ENCODE results near the gene TPRKB.

DNA sequence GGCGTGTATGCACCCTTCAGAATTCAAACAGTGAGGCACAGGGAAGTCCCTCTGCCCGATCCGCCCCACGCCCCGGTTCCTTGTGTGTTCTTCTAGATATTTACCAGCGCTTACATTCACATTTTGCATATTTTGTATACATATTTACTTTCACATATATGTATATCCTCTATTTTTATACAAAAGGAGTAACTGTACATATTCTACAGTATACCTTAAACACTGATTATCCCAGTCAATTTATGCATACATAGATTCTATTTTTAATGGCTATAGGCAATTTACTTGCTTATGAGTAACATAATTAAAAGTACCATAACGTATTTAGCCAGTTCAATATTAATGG lies 43.1 kb upstream of the TPRKB start:
- TF ChIP-seq, protein P1, sequence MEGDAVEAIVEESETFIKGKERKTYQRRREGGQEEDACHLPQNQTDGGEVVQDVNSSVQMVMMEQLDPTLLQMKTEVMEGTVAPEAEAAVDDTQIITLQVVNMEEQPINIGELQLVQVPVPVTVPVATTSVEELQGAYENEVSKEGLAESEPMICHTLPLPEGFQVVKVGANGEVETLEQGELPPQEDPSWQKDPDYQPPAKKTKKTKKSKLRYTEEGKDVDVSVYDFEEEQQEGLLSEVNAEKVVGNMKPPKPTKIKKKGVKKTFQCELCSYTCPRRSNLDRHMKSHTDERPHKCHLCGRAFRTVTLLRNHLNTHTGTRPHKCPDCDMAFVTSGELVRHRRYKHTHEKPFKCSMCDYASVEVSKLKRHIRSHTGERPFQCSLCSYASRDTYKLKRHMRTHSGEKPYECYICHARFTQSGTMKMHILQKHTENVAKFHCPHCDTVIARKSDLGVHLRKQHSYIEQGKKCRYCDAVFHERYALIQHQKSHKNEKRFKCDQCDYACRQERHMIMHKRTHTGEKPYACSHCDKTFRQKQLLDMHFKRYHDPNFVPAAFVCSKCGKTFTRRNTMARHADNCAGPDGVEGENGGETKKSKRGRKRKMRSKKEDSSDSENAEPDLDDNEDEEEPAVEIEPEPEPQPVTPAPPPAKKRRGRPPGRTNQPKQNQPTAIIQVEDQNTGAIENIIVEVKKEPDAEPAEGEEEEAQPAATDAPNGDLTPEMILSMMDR (IDR thresholded peaks at IDR 0.05; ENCODE audit: borderline replicate concordance, extremely low read depth, low read length, poor library complexity, severe bottlenecking) = no peak
- TF ChIP-seq EZH2 (IDR thresholded peaks at IDR 0.05; ENCODE audit: borderline replicate concordance, low read depth, low read length, severe bottlenecking) = no peak
